Epithelial cell of alveolus of lung (primary cell): ENCODE results near the gene MAT2A. TPM values are rescaled to one million over a fixed set of nuclear protein-coding genes. Genes with fewer than 3 reads are reported as not detected.

Experiments
- total RNA-seq: library from RNA; depleted of rRNA; stranded (reverse); fragments of >200 nt; gene quantifications from 2 replicates; pipeline ENCODE4 v1.2.1, GENCODE V29; 2015

MAT2A gene
- total RNA-seq: 46.6 and 56.6 TPM in 2 replicates

DNA sequence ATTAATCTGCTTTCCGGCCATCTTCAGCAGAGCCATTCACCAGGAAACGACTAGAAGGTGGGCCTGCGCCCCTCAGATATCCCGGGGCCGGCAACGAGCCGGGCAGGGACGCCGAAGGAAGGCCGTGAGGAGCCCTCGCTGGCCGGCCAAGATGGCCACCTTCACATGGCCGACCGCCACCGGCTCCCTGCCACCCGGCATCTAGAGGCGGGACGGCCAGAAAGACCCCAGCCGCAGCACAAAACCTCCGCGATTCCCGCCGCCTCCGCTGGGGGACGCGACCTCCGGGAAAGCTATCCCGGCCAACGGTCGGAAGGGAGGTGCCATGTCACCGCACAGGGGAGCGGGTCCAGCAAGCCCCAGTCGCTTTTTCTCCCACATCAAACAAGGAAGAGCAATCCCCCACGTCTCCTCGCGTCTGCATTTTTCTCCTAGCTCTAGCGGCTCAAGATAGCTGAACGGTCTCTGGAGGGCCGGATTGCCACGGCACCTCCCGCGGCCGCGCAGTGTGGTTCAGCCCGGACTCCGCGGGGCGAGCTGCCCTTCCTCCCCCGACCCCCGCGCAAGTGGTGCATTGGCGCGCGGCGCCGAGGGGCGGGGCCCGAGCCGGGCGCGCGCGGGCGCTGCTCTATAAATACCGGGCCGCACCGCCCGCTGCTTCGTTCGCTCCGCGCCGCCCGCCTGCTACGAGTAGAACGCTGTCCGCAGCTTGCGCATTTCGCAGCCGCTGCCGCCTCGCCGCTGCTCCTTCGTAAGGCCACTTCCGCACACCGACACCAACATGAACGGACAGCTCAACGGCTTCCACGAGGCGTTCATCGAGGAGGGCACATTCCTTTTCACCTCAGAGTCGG lies at the start of gene MAT2A:
Gene MAT2A, plus strand, starts transcription at position 662 of the 854 bp plus-strand sequence. Its CDS starts 120 bp downstream, at position 782.

DNA sequence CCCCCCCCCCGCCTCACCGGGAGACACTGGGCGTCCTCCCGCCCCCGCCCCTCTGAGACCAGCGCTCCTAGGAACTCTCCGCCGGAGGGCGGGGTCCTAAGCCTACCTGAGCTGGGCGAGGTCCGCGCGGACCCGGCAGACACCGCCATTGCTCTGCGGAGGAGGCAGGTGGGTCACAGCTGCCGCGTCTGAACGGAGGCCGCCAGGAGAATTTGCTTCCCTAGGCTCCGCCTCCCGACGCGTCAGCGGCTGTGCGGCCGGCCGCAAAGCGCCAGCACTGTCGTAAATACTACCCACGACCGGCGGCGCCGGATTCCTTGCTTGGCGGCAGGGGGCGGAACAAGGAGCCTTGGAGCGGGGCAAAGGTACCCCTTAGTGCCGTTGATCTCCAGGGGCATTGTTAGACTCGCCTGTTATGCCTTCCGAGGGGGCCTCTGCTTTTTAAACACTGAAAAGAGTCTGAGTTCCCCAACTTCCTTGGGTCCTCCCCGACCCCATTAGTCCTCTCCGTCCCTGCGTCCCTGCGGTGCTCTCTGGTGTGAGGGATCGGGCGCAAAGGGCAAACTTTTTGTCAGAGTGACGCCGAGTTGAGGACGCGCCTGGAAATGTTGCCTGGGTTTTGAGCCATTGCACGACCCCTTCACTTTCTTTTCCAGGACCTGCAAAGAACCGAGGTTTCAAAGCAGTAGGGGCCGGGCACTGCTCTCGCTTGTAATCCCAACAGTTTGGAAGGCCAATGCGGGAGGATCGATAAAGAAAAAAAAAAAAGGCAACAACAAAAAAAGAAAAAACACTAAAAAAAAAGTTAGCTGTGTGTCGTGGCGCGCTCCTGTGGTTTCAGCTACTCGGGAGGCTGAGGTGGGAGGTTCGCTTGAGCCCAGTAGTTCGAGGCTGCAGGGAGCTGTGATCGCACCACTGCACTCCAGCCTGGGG lies 22.6 kb downstream of the MAT2A start, which contains the start of gene GGCX:
Gene GGCX, minus strand, starts transcription at position 214 of the 933 bp plus-strand sequence. Its CDS starts 65 bp downstream, at position 149.

DNA sequence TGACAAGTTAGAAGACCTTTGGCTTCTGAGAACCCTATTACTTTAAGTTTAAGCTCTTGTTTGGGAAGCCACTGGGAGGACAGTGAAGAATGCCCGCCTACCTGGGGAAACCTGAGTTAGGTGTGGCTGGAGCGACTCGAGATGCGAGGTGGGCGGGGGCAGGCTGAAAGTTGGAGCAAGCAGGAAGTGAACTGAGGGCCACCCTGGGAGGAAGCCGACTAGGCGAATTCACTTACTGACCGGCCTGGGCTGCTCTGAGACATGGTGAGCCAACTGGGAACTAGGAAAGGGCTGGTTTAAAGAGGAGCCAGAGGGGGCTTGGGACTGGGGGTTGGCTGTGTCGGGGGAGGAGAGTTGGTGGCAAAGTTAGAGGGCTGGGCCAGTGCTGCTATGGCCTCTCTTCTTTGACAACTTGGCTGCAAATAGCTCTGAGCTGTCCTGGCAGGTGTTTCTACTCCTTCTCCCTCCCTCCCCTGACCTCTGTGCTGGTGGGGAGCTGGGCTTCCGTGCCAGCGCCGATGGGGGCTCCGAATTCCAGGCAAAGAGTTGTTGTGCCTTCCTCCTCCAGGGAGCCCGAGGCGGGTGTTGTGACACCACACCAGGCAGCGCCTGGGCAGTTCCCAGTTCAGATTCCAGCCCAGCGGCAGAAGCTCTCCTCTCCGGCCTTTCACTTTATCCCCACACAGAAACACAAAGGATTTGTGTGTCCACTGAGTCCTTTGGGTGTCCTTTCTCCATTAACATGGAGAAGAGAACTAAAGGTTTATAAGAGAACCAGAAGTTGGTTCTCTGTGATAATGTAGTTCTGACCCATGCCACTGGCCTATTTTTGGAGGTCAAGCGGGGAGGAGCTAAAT lies 38.6 kb downstream of the MAT2A start, which contains the start of gene VAMP8:
Gene VAMP8, plus strand, starts transcription at position 201 of the 857 bp plus-strand sequence. Its CDS starts 61 bp downstream, at position 262.

DNA sequence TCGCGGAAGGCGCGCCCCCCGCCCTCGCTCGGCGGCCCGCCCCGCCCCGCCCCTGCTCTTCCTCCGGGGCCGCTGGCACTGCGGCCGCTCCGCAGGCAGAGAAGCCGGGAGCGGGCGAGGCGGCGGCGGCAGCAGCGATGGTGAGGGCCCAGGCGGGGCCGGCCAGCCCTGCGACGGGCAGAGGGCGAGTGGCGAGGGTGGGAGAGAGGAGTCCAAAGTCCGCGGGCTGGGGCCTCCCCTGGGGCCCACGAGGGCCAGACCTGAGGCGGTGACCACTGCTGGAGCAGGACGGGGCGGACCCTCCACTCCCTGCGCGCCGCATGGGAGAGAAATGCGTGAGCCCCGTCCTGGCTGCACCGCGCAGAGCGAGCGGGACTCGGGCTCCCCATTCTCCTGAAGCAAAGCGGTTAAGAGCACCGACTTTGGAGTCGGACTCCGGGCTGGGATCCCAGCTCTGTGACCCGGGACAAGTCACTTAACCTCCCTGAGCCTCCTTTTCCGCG lies 45.4 kb downstream of the MAT2A start, which contains the start of gene VAMP5:
Gene VAMP5, plus strand, starts transcription at position 78 of the 503 bp plus-strand sequence. Its CDS starts 60 bp downstream, at position 138.

Other genes with a start within 250 kb of the MAT2A start
- 74.9 and 117 TPM in 2 replicates for gene TGOLN2, start 211.2 kb upstream of the MAT2A start, total RNA-seq
- gene RETSAT, start 184.6 kb upstream of the MAT2A start, total RNA-seq: 29.2 and 35.4 TPM in 2 replicates
- gene ELMOD3, start 184.4 kb upstream of the MAT2A start, total RNA-seq: 7.1 and 18.2 TPM in 2 replicates
- gene CAPG, start 128.8 kb upstream of the MAT2A start, total RNA-seq: 108 and 196 TPM in 2 replicates
- 0.13 TPM in 1 of 2 replicates, not detected in the other for gene SH2D6, start 120.5 kb upstream of the MAT2A start, total RNA-seq
- gene GGCX, start 22.3 kb downstream of the MAT2A start, total RNA-seq: 27.1 and 59.7 TPM in 2 replicates
- gene VAMP8, start 38.4 kb downstream of the MAT2A start, total RNA-seq: 3.2 and 13.1 TPM in 2 replicates
- gene VAMP5, start 45.3 kb downstream of the MAT2A start, total RNA-seq: 63.6 and 76.9 TPM in 2 replicates
- 212 and 244 TPM in 2 replicates for gene RNF181, start 56.6 kb downstream of the MAT2A start, total RNA-seq
- 7.9 and 15.1 TPM in 2 replicates for gene TMEM150A, start 63.5 kb downstream of the MAT2A start, total RNA-seq
- gene C2orf68, start 72.9 kb downstream of the MAT2A start, total RNA-seq: 14.6 and 16.2 TPM in 2 replicates
- 49.3 and 68.1 TPM in 2 replicates for gene USP39, start 77.0 kb downstream of the MAT2A start, total RNA-seq
- gene SFTPB, start 129.0 kb downstream of the MAT2A start, total RNA-seq: 1.9 TPM in 1 of 2 replicates, not detected in the other
- 0.24 TPM in 1 of 2 replicates, not detected in the other for gene GNLY, start 155.2 kb downstream of the MAT2A start, total RNA-seq
- gene ATOH8, start 214.8 kb downstream of the MAT2A start, total RNA-seq: 5.3 and 63.2 TPM in 2 replicates